ENCODE results near the gene CXCR5. TPM values are rescaled to one million over a fixed set of nuclear protein-coding genes. Genes with fewer than 3 reads are reported as not detected.

Gene CXCR5
- total and polyA plus RNA-seq, 2 of the 4 experiments (the other 2 are of a cell fraction): not detected

GRCh38 chr11:118899296-118899688 lies 15.6 kb downstream of the CXCR5 start:
- no peak overlapping the region for H2AK5ac ChIP-seq (ENCODE audit: low read depth, low read length)
- dilution Hi-C loops (cut with HindIII; ENCODE audit: low sequenced_read_pairs, unreplicated experiment): no loop called here
- no peak overlapping the region for H3K56ac ChIP-seq (ENCODE audit: extremely low read depth, insufficient read depth, low read length)
- H3K79me1 ChIP-seq (ENCODE audit: low read depth in 1 of 2, low read length in 2 of 2): peaks cover 19 to 51% of the 10 kb centered on the region in 2 experiments; a peak in 3 of 4 replicates
- no peak overlapping the region for H2BK20ac ChIP-seq (ENCODE audit: low read depth, low read length)
- H4K5ac ChIP-seq (ENCODE audit: low read depth, low read length): no peak overlapping the region
- no peak for ATAC-seq (ENCODE audit: low read depth)
- no peaks in the 10 kb centered on the region for H3K27me3 ChIP-seq (ENCODE audit: control insufficient read depth, insufficient read depth, low read length)
- no CpG with 5 or more reads among the region's 6 CpGs for WGBS, 2 experiments (ENCODE audit: extremely low coverage in 2 of 2, insufficient read length in 1 of 2)
- no peak overlapping the region for H2AK9ac ChIP-seq (replicated peaks; ENCODE audit: low read depth, low read length, poor library complexity)
- no peak overlapping the region for H2BK5ac ChIP-seq (ENCODE audit: low read depth, low read length, poor library complexity, severe bottlenecking)
- TF ChIP-seq CHD1 (IDR thresholded peaks at IDR 0.05; ENCODE audit: low read depth, low read length) (no peak), RAD21 (IDR thresholded peaks at IDR 0.05; ENCODE audit: low read length) (no peak), MAFK (IDR thresholded peaks at IDR 0.05; ENCODE audit: low read depth, low read length) (no peak), USF2 (IDR thresholded peaks at IDR 0.05; ENCODE audit: low read depth, low read length) (no peak), BHLHE40 (IDR thresholded peaks at IDR 0.05; ENCODE audit: low read depth, low read length) (no peak), CTCF (conservative IDR thresholded peaks at IDR 0.05; ENCODE audit: low read depth, low read length) (no peak), FOS (IDR thresholded peaks at IDR 0.05; ENCODE audit: low read depth, low read length) (no peak), SMC3 (IDR thresholded peaks at IDR 0.05; ENCODE audit: low read depth, low read length) (no peak), CEBPB (IDR thresholded peaks at IDR 0.05; ENCODE audit: low read depth, low read length) (no peak), RCOR1 (IDR thresholded peaks at IDR 0.05; ENCODE audit: insufficient replicate concordance, low read length) (no peak), MXI1 (IDR thresholded peaks at IDR 0.05; ENCODE audit: borderline replicate concordance, low read depth, low read length) (no peak), MAZ (IDR thresholded peaks at IDR 0.05; ENCODE audit: borderline replicate concordance, low read depth, low read length) (no peak), NFE2L2 (IDR thresholded peaks at IDR 0.05; ENCODE audit: low read depth, low read length) (no peak), POLR2A (IDR thresholded peaks at IDR 0.05; ENCODE audit: low read depth, low read length) (no peak), RFX5 (IDR thresholded peaks at IDR 0.05; ENCODE audit: low read depth, low read length) (no peak)
- TF ChIP-seq, protein P1, sequence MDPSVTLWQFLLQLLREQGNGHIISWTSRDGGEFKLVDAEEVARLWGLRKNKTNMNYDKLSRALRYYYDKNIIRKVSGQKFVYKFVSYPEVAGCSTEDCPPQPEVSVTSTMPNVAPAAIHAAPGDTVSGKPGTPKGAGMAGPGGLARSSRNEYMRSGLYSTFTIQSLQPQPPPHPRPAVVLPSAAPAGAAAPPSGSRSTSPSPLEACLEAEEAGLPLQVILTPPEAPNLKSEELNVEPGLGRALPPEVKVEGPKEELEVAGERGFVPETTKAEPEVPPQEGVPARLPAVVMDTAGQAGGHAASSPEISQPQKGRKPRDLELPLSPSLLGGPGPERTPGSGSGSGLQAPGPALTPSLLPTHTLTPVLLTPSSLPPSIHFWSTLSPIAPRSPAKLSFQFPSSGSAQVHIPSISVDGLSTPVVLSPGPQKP (IDR thresholded peaks at IDR 0.05; ENCODE audit: borderline replicate concordance, low read depth, low read length): no peak
- BruUV-seq (replicated peaks): no TSS peak
- no peak overlapping the region for H4K91ac ChIP-seq (ENCODE audit: insufficient read depth, low read depth, low read length)
- no peak overlapping the region for H3K14ac ChIP-seq (replicated peaks; ENCODE audit: low read depth, low read length)
- H2BK120ac ChIP-seq (ENCODE audit: low read depth, low read length): no peak overlapping the region
- intact Hi-C loops (cut with micrococcal nuclease): no loop called here
- no peak overlapping the region for H2BK15ac ChIP-seq (ENCODE audit: low read depth, low read length)
- no peak overlapping the region for H3K27ac ChIP-seq (ENCODE audit: insufficient read depth, low read length)
- no peak overlapping the region for H4K8ac ChIP-seq (ENCODE audit: low read depth in 2 of 2, low read length in 2 of 2)
- H3K18ac ChIP-seq (ENCODE audit: low read depth, low read length): no peak overlapping the region
- no peak overlapping the region for H3K4ac ChIP-seq (ENCODE audit: low read depth, low read length)
- in situ Hi-C loops (cut with MboI; ENCODE audit: low sequenced_read_pairs): no loop called here
- H3K4me2 ChIP-seq (ENCODE audit: low read depth, low read length): no peak overlapping the region
- no peaks in the 10 kb centered on the region; the same call in 1 of the 2 replicates for H3K9me1 ChIP-seq (ENCODE audit: insufficient read depth, low read length)
- peaks cover 67% of the 10 kb centered on the region for H3K36me3 ChIP-seq (ENCODE audit: control insufficient read depth, insufficient read depth, low read length)
- H3K4me1 ChIP-seq (ENCODE audit: control insufficient read depth, insufficient read depth, low read length): peaks cover 2% of the 10 kb centered on the region; the same call in 1 of the 2 replicates
- POLR2A ChIA-PET (ENCODE audit: unreplicated experiment): no interaction called here
- DNase-seq: no peak
- H4K20me1 ChIP-seq (ENCODE audit: insufficient read depth, low read length): peaks cover 64% of the 10 kb centered on the region
- CTCF ChIA-PET: no interaction called here
- H3K9me3 ChIP-seq (ENCODE audit: control insufficient read depth, insufficient read depth, low read length): no peaks in the 10 kb centered on the region
- no peak overlapping the region for H3K9ac ChIP-seq (ENCODE audit: low read depth, low read length)
- H2AFZ ChIP-seq (replicated peaks; ENCODE audit: low read length, poor library complexity): no peak overlapping the region
- no peak overlapping the region for H3K23ac ChIP-seq (ENCODE audit: low read depth, low read length)
- H3K4me3 ChIP-seq (ENCODE audit: insufficient read depth, low read depth, low read length): no peak overlapping the region
